GM19395 (cell line): Measurements from ENCODE around the gene LMOD1.
"Not testable (repeated sequence)": the region's sequence is repeated elsewhere in the genome, so short reads cannot be mapped to it uniquely, and the experiment has no call there.

Source experiments
- ATAC-seq: cut with Tn5 transposase; IDR thresholded peaks from one replicate; pipeline ENCODE4 v1.9.1; 2021; ENCODE audit warnings: mild to moderate bottlenecking, moderate library complexity; ENCODE audit not compliant: unreplicated experiment

Gene LMOD1

DNA sequence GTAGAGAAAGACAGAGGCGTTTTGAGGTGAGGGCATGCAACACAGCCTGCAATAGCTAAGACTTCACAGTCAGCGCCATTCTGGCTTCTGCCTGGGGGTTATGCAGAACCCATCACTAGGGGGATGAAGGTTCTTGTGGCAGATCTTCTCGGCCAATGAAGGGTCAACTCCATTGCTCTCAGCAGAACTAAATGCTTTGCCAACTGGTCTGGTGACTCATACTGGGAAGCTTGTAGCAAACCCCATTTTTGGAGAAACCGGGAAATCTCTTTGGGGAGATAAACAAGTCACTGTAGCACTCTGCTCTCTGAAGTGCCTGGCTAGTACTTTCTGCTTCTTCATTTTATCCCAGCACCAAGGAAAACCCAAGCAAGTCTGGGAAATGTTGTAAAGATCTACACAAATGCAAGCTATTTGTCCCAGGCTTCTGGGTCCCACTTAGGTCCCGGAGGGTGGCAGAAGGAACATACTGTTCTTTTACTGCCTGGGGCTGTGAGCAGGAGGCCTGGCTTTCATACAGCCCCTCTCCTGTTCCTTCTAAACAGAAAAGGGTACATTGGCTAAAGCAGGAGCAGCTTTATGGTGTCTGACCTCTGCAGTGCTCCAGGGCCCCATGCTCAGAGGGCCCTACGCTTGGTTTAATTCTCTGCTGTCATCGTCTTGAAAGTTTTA, 28.9 kb downstream of the LMOD1 start:
- ATAC-seq: no peak

DNA sequence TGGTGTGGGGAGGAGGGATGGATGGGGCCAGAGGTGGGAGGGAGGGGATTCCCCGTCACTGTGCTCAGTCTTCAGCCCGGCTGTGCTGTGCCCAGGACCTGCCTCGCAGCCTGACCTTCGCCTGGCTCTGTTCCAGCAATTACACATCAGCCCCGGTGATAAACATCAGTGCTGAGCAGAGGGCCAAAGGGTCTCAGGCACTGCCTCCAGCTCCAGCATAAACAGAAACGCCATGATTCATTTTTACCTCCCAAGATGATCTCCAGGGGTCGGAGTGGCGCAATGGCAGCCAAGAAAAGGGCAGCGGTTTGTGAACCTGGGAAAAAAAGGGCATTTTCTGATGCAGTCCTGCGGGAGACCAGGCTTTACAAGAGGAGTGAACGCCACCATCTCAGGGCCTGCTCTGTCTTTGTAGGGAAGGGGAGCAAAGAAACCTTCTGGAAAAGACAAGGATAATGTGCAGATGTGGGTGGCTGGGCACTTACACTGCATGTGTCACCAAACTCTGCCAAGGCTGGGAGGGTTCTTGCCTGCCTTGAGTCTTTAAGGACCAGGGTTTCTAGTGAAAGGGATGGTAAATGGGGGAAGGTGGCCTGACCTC, 29.6 kb downstream of the LMOD1 start:
- no peak for ATAC-seq

DNA sequence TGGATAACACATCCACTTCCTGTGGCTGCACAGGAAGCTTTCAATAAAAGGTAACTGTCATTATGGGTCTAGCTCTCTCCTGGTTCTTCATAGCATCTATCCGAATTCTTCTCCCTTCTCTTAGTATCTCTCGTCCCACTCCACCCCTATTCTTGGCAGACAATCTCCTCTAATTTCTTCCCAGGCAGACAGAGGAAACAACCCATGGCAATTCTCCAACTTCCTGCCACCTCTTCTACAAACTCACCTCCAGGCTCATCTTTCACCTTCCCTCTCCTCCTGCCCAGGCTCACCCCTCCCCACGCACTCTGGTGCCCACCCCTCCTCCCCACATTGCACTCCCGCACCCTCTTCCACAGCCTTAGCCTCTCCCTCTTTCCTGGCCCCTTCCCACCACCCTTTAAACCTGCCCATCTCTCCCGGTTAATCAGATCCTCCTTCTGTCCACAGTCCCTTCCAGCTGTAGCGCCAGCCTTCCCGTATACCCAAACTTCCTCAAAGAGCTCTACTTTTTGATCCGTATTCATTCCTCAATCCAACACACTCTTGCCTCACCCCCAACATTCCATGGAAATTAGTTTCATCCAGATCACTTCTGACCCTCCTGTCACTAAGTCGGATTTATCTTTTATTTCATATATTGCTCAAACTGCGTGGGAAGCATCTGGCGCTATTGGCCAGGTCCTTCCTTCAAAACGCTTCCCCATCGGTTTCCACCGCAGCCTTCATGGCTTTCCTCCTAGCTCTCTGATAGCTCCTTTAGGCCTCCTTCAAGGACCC, 31.7 kb downstream of the LMOD1 start:
- no peak for ATAC-seq

DNA sequence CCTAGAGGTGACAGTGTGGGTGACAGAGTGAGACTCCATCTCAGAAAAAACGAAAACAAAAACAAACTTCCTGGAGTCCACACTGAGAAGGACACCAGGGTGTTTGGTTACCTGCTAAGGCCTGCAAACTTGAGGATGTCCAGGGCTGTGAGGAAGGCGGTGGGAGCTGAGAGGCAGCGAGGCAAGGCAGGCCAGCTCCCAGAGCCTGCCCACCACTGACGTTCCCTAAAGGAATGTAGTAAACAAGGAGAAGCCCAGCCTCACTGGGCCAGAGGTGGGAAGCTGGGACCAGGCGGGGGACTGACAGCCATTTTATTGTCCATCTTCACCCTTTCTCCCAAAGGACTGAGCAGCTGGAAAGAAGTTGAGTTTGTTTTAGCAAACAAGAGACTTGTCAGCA, 33.5 kb downstream of the LMOD1 start:
- no peak for ATAC-seq

DNA sequence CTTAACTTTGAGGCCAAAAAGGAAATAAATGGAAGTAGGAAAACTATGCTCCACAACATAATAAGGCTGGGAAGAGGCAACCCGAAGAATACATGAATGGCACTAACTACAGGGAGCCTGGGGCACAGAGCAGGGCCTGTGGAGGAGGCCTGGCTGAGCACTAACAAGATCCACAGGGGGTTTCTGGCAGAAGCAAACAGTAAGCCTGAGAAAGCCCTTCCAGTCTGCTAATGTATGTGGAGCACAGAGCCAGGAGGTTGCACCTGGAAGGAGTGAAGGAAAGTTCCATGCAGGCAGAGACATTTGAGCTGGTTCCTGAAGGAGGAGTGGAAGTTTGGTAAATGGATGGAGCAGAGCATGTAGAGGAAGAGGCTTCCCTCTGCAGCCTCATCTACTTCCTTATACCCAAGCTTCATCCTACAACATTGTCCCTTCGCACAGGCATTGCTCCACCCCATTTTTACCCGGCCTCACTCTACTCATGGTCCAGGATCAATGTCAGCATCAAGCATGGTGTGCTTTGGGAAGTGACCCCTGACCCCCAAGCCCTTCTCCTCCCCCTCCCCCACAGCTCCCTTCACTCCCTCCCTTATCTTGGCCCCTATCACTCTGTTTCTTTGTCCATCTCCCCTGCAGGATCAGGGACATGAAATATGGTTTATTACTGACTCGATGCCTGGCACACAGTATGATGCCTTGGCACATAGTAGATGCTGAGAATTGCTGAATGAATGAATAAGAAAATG, 34.3 kb downstream of the LMOD1 start:
- ATAC-seq: no peak

DNA sequence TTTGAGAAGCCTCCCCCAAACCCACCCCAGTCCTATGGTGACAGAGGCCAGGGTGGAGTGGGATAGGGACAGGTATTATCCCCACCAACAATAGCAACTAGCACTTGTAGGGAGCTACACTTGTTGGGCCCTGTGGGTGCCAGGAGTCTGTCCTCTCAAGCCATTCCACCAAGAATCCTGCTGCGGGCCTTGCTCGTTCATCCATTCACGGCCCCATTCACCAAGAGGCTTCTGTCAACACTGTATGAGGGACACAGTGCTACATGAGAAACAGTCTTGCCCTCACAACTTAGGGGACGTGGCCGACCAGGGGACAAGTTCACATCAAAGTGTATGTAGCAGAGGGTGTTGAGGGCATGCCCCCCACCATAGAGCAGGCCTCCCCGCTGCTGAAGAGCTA, 38.7 kb downstream of the LMOD1 start:
- no peak for ATAC-seq

DNA sequence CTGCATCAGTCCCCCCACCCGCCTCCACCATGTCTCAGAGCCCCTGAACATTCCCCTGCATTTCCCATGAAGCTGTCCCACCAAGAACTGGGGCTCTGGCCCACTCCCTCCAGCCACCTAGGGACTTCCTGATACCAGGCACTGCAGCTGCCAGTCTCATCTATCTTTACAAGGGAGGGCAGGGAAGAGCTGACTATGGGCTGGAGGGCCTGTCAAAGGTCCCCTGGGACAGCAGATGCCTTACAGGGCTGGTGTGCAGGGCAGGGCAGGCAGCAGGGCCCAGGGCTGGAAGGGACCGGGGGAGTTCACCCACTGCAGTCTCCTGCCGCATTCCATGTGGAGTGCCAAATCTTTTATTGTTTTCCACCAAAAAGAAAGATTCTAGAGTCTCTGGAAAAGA, 40.0 kb downstream of the LMOD1 start:
- no peak for ATAC-seq

DNA sequence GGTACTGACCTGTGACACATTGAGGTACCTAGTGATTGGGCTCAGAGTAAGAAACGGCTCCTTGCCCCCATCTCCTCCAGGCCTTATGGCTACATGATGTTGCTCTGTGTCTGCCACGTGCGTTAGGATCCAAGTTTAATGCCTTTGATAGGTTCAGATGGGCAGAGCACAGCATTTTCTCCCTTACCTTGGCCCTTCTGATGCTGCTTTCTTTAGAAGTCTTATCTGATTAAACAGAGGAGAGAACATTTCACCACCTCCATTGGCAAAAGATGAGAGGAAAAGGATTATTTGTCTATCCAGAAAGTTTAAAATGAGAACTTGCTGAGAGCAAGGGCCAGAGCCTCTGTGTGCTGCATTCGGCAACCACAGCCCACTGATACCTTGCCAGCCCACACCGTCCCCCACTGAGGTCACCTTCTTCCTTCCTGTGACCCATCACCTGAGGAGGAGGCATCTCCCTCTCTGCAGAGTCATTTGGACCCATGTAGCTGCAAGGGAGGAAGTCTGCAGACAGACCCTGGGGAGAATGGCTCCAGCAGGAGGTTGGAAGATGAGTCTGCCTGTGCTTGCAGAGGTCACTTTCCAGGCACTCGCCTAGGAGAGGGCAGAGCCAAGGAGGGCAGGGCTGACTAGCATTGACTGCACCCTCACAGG, 41.0 kb downstream of the LMOD1 start:
- no peak for ATAC-seq

DNA sequence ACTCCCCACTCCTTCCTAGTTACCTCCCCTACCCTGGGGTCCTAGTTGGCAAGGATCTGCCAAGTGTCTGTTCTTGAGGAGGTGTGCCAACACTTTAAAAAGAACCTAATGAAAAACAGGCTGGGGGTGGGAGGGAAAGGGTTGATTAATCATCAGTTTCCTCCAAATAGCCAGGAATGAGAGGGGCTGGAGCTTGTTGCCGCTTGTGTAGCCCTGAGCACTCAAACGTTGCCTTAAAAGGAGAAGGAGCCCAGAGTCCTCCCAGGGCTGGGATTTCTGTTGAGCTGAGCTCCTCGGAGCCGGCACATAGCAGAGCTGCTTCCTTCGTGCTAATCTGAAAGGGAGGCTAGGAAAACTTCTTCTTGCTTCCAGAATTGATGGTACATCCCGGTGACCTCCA, 41.8 kb downstream of the LMOD1 start:
- ATAC-seq: no peak

DNA sequence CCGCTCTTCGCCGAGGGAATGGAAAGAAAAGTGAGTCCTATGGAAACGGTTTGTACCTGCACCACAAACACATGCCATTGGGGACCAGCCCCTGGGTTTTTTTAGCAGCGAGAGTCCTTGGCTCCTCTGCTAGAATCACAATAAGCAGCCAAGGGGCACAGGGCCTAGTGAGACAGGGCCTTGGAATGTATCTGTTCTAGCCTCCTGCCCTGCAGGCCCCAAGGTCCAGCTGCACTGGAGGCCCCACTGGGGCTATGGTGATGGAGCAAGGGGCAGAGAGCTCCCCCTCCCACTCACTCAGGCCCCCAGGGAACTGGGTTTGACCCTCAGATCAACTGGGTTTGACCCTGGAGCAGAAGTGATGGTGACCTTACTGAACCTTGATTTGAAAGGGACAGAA, 43.2 kb downstream of the LMOD1 start:
- ATAC-seq: no peak

DNA sequence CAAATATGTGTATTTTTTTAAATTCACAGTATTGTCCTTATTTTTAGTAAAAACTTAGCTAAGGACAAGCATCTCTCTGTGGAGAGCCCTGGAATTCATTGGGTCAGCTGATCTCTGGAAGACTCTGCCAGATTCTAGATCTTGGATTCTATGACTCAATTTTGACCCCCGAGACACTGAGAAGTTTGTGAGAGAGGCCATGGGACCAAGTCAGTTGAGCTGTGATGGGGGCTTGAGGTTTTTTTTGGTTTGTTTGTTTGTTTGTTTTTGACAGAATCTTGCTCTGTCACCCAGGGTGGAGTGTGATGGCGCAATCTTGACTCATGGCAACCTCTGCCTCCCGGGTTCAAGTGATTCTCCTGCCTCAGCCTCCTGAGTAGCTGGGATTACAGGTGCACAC, 44.1 kb downstream of the LMOD1 start:
- ATAC-seq: no peak

DNA sequence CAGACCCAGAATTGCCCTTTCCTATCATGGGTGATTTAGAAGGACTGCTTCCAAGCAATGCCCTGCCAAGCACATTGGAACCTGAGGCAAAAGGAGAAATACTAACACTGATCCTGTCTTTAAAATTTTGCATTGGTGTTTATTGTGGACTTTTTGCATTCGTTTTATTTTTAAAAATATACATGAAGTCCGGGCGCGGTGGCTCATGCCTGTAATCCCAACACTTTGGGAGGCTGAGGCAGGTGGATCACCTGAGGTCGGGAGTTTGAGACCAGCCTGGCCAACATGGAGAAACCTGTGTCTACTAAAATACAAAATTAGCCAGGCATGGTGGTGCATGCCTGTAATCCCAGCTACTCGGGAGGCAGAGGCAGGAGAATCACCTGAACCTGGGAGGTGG, 45.3 kb downstream of the LMOD1 start:
- ATAC-seq: not testable (repeated sequence)

DNA sequence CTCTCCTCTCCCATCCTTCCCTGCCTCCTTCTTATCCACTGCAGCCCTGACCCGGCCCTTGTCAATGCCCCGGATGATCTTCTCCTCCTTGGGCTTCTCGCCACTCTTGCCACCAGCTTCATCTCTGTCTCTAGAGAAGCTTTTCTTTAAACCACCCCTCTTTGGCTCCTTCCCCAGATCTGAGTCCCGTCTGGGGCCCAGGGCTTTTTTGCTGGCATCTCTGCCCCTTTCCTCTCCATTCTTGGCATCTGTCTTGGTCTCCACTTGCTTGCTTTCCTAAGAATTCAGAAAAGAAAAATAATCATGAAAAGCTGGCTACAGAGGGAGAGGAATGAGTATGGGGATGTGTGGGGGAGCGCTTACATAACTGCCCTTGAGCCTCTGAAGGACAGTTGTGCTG, 45.9 kb downstream of the LMOD1 start:
- ATAC-seq: no peak

DNA sequence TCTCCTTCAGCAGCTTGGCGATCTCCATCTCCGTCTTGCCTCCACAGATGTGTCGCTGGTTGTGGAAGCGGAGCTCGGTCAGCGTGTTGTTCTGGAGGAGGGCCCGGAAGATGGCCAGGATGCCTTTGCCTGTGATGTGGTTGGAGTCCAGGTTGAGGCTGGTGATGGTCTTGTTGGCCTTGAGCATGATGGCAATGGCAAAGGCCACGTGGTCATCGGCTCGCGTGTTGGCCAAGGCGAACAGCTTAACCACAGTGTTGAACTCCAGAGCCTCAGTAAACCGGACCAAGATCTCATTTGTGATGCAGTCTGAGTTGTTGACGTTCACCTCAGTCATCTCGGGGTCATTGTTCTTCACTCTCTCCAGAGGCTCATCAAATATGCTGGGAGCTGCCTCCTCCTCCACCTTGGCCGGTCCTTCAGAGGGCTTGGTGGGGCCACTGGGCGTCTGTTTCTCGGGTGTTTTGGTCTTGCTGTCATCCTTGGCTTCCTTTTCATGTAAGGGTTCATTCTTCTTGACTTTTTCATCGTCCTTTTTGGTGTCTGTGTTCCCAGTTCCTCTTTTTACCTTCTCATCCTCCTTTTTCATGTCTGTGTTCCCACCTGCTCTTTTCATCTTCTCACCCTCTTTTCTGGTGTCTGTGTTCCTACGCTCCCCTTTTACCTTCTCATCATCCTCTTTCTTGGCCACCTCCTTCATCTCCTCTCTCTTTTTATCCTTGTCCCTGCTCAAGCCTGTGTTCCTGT, 46.5 kb downstream of the LMOD1 start:
- no peak for ATAC-seq

DNA sequence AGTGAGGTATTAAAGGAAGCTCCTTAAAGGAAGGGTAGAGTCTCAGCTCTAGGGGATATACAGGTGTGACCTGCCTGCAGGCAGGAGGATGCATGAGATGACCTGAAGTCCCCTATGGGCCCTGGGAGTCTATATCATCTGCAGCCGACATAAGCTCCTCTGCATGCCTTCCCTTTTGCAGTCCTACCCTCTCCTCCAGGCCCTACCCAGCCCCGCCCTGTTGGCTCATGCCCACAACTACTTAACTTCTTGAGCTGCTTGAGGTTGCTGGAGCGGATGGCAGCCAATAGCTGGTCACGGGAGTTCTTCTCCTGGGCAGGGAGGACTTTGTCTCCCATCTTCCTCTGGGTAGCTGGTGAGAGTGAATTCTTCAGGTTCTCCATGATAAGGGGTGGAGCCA, 47.4 kb downstream of the LMOD1 start:
- no peak for ATAC-seq

DNA sequence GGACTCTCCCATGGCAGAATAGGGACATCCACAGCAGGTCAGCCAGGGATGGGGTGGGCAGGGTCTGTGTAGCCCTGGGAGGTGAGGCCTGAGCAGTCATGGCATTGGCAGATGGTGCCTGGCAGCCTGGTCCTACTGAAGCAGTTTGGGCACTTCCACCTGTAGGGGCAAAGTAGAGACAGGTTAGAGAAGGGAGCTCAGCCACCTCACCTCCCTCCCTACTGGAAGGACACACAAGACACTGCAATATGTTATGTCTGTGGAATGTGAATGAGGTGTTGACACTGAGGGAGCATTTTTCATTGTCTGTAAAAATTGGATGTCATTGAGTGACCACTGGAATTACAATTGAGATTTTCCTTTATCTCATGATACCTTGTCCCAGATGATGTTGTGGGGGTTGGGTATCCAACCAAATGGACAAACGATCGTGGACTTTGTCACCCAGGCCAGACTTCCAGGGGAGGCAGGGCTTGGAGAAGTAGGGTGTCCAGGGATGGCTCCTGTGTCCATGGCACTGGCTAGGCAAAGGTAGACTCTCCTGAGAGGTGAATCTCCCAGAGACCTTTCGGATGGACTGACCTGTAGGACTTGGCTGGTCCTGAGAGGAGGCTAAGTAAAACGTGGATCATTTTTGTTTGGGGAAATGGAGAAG, 48.0 kb downstream of the LMOD1 start:
- ATAC-seq: no peak

DNA sequence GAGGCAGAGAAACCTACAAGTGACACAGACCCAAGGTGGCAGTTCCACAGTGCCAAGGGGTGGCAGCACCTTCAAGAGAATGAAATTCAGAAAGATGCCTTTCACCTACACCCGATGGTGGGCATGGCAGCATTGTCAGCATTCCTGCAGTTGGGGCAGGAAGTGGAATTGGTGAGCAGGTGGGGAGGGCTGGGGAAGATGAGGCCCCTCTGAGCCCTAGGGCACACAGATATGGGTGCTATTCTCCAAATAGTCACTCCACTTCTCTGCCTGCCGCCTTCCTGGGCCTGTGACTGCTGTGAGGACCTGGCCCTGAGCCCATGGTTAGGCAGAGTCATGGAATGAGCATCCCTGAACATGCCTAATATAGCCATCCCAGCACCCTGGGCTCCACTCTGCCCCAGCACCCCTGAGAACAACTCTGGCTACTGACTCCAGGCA, 49.4 kb downstream of the LMOD1 start:
- no peak for ATAC-seq

DNA sequence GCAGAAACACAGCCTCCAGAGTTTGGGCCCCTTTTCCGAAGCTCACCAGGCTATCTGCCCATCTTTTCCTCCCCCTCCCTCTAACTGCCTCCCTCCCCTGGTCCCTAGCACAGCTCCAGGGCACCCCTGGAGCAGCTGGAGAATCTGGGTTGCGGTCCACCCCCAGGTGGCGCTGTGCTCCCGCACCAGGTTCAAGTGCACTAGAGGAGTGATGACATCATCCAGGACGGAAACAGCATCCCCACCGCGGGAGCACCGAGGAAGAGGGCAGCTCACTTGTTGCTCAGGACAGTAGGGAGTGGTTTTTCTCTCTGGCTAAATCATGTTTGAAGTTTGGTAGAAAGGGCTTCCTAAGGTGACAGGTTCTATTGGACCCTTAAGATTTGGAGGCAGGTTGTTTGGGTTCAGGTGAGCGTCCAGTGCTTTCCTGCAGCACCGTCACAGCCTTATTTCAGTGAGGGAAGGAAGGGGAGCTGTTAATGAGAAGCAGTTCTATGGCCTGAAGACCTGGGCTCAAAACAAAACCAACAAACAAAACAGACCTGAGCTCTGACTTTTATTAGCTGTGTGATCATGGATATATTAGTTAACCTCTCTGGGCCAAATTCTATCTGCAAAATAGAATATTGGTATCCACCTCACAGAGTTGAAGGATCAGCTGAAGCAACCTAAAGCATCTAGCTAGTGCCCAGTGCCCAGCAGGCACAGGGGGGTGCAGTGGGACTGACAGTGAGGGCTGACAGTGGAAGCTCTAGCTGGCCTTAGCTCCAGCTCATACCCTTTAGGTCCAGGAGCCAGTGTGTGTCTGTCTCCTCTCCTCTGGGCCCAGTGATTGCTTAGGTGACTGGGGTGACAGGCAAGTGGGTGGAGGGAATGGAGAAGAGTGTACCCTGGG, 50.2 kb downstream of the LMOD1 start:
- peak; percentile 94 for ATAC-seq
